KOPT-K1 (cell line): ENCODE results near the gene RRP15.
A peak's percentile ranks its signal among the peaks of the same experiment; 100 is the strongest.

Experiments
- H3K27ac ChIP-seq: fragments of 200-600 bp; sonication (generic); 2 replicates; pipeline ENCODE4 v1.5.1; 2016; ENCODE audit warnings: antibody characterized with exemption, mild to moderate bottlenecking, low read depth, low read length; ENCODE audit not compliant: poor library complexity, severe bottlenecking
- H3K36me3 ChIP-seq: fragments of 200-600 bp; sonication (generic); 2 replicates; pipeline ENCODE4 v1.5.1; 2017; ENCODE audit warnings: antibody characterized with exemption, mild to moderate bottlenecking, low read length, moderate library complexity; ENCODE audit not compliant: insufficient read depth
- H3K9me3 ChIP-seq: fragments of 200-600 bp; sonication (generic); 2 replicates; pipeline ENCODE4 v1.5.1; 2017; ENCODE audit warnings: antibody characterized with exemption, low read length, mild to moderate bottlenecking; ENCODE audit not compliant: insufficient read depth, poor library complexity, severe bottlenecking

RRP15 gene

GRCh38 chr1:218284917-218285635 lies at the start of gene RRP15:
TSS of gene RRP15 (plus strand) at chr1:218285293. CDS start at chr1:218285317, 24 bp downstream.
- Histone ChIP-seq H3K36me3 (no peaks in the 10 kb centered on the region), H3K27ac (peak within 1 kb of the TSS; percentile 65), H3K9me3 (no peaks in the 10 kb centered on the region)

- no peaks in the 10 kb centered on the region for H3K36me3 ChIP-seq
- H3K27ac ChIP-seq = no peak overlapping the region
- no peaks in the 10 kb centered on the region for H3K9me3 ChIP-seq
Measured at GRCh38 chr1:218242171-218242570, 42.9 kb upstream of the RRP15 start.

- H3K36me3 ChIP-seq = no peaks in the 10 kb centered on the region
- H3K27ac ChIP-seq = no peak overlapping the region
- no peaks in the 10 kb centered on the region for H3K9me3 ChIP-seq
Measured at GRCh38 chr1:218247339-218247738, 37.8 kb upstream of the RRP15 start.

- H3K36me3 ChIP-seq = no peaks in the 10 kb centered on the region
- H3K27ac ChIP-seq = no peak overlapping the region
- no peaks in the 10 kb centered on the region for H3K9me3 ChIP-seq
Measured at GRCh38 chr1:218249338-218250140, 35.6 kb upstream of the RRP15 start.

- Histone ChIP-seq H3K9me3 (no peaks in the 10 kb centered on the region), H3K27ac (no peak overlapping the region), H3K36me3 (no peaks in the 10 kb centered on the region)
Measured at GRCh38 chr1:218250492-218250891, 34.6 kb upstream of the RRP15 start.

- Histone ChIP-seq H3K27ac (no peak overlapping the region), H3K9me3 (no peaks in the 10 kb centered on the region), H3K36me3 (no peaks in the 10 kb centered on the region)
Measured at GRCh38 chr1:218254296-218254946, 30.7 kb upstream of the RRP15 start.

- Histone ChIP-seq H3K9me3 (no peaks in the 10 kb centered on the region), H3K27ac (no peak overlapping the region), H3K36me3 (no peaks in the 10 kb centered on the region)
Measured at GRCh38 chr1:218255090-218255489, 30.0 kb upstream of the RRP15 start.

GRCh38 chr1:218257371-218257770 lies 27.7 kb upstream of the RRP15 start:
- Histone ChIP-seq H3K27ac (no peak overlapping the region), H3K9me3 (no peaks in the 10 kb centered on the region), H3K36me3 (no peaks in the 10 kb centered on the region)

GRCh38 chr1:218257971-218258370 lies 27.1 kb upstream of the RRP15 start:
- Histone ChIP-seq H3K27ac (no peak overlapping the region), H3K9me3 (no peaks in the 10 kb centered on the region), H3K36me3 (no peaks in the 10 kb centered on the region)

- Histone ChIP-seq H3K36me3 (no peaks in the 10 kb centered on the region), H3K27ac (no peak overlapping the region), H3K9me3 (no peaks in the 10 kb centered on the region)
Measured at GRCh38 chr1:218259339-218259738, 25.8 kb upstream of the RRP15 start.

- Histone ChIP-seq H3K9me3 (no peaks in the 10 kb centered on the region), H3K27ac (no peak overlapping the region), H3K36me3 (no peaks in the 10 kb centered on the region)
Measured at GRCh38 chr1:218259800-218260199, 25.3 kb upstream of the RRP15 start.

- Histone ChIP-seq H3K27ac (no peak overlapping the region), H3K9me3 (no peaks in the 10 kb centered on the region), H3K36me3 (no peaks in the 10 kb centered on the region)
Measured at GRCh38 chr1:218262259-218262658, 22.8 kb upstream of the RRP15 start.

- Histone ChIP-seq H3K27ac (no peak overlapping the region), H3K36me3 (no peaks in the 10 kb centered on the region)
Measured at GRCh38 chr1:218266356-218266755, 18.7 kb upstream of the RRP15 start.

GRCh38 chr1:218272366-218272765 lies 12.7 kb upstream of the RRP15 start:
- H3K9me3 ChIP-seq = no peaks in the 10 kb centered on the region
- no peak overlapping the region for H3K27ac ChIP-seq

More at GRCh38 chr1:218266356-218266755, 18.7 kb upstream of the RRP15 start:
- no peaks in the 10 kb centered on the region for H3K9me3 ChIP-seq

GRCh38 chr1:218273762-218274479 lies 11.2 kb upstream of the RRP15 start:
- no peaks in the 10 kb centered on the region for H3K36me3 ChIP-seq

More at GRCh38 chr1:218272366-218272765, 12.7 kb upstream of the RRP15 start:
- no peaks in the 10 kb centered on the region for H3K36me3 ChIP-seq

More at GRCh38 chr1:218273762-218274479, 11.2 kb upstream of the RRP15 start:
- no peaks in the 10 kb centered on the region for H3K9me3 ChIP-seq
- H3K27ac ChIP-seq = no peak overlapping the region
